ENCODE data around the gene TXNL4A.
"Not testable (repeated sequence)": the region's sequence is repeated elsewhere in the genome, so short reads cannot be mapped to it uniquely, and the experiment has no call there.

Gene TXNL4A

GRCh38 chr18:80000877-80001276, 12.5 kb upstream of the TXNL4A start:
- no peak for TF ChIP-seq Cebpa-rat (IDR thresholded peaks at IDR 0.05)
- Histone ChIP-seq H3K4me3 (no peak overlapping the region), H3K36me3 (peaks cover 11% of the 10 kb centered on the region; the same call in 1 of the 2 replicates), H3K9me3 (peaks cover 36% of the 10 kb centered on the region), H3K9ac (no peak overlapping the region), H3K4me2 (no peak overlapping the region), H3K4me1 (no peaks in the 10 kb centered on the region), H4K20me1 (no peaks in the 10 kb centered on the region), H3K27me3 (no peaks in the 10 kb centered on the region), H3K27ac (no peak overlapping the region)

- Histone ChIP-seq H3K36me3 (peaks cover 11% of the 10 kb centered on the region; the same call in 1 of the 2 replicates), H3K9me3 (peaks cover 36% of the 10 kb centered on the region)
- H4K20me1 ChIP-seq, H3K4me3 ChIP-seq, H3K4me1 ChIP-seq, H3K9ac ChIP-seq, H3K4me2 ChIP-seq, H3K27me3 ChIP-seq, H3K27ac ChIP-seq: not testable (repeated sequence)
Observed at GRCh38 chr18:79999701-80000100, 11.3 kb upstream of the TXNL4A start.

- Histone ChIP-seq H3K27ac (no peak overlapping the region), H3K36me3 (no peaks in the 10 kb centered on the region), H3K9ac (no peak overlapping the region), H3K4me2 (no peak overlapping the region), H4K20me1 (peaks cover 15% of the 10 kb centered on the region), H3K27me3 (no peaks in the 10 kb centered on the region), H3K9me3 (no peaks in the 10 kb centered on the region), H3K4me3 (no peak overlapping the region), H3K4me1 (peaks cover 15% of the 10 kb centered on the region)
- no peak for TF ChIP-seq Cebpa-rat (IDR thresholded peaks at IDR 0.05)
Observed at GRCh38 chr18:79991494-79991893, 3.1 kb upstream of the TXNL4A start.

GRCh38 chr18:79989195-79989497, 783 bp upstream of the TXNL4A start:
- Histone ChIP-seq H3K27ac (peak overlapping the region; percentile 94), H3K9ac (peak overlapping the region; percentile 86)
- no peak for TF ChIP-seq Cebpa-rat (IDR thresholded peaks at IDR 0.05)

GRCh38 chr18:79988071-79988450, 302 bp downstream of the TXNL4A start:
- Histone ChIP-seq H3K9me3 (no peaks in the 10 kb centered on the region), H3K9ac (peak overlapping the region; percentile 86), H3K4me3 (peak overlapping the region; percentile 93), H3K27ac (peak overlapping the region; percentile 94), H3K4me2 (peak overlapping the region; percentile 95), H4K20me1 (peaks cover 49% of the 10 kb centered on the region), H3K4me1 (peaks cover 39% of the 10 kb centered on the region), H3K27me3 (no peaks in the 10 kb centered on the region), H3K36me3 (peaks cover 30% of the 10 kb centered on the region)
- no peak for TF ChIP-seq Cebpa-rat (IDR thresholded peaks at IDR 0.05)

More at GRCh38 chr18:79989195-79989497, 783 bp upstream of the TXNL4A start:
- H3K36me3 ChIP-seq: peaks cover 23% of the 10 kb centered on the region
- H3K4me2 ChIP-seq: peak overlapping the region; percentile 85
- peaks cover 39% of the 10 kb centered on the region for H3K4me1 ChIP-seq
- H3K9me3 ChIP-seq: no peaks in the 10 kb centered on the region
- H3K27me3 ChIP-seq: no peaks in the 10 kb centered on the region
- H3K4me3 ChIP-seq: peak overlapping the region; percentile 93
- peaks cover 39% of the 10 kb centered on the region for H4K20me1 ChIP-seq

- peak overlapping the region; percentile 95 for H3K4me2 ChIP-seq
- no peaks in the 10 kb centered on the region for H3K27me3 ChIP-seq
- TF ChIP-seq Cebpa-rat (IDR thresholded peaks at IDR 0.05): no peak
- peaks cover 54% of the 10 kb centered on the region for H4K20me1 ChIP-seq
- peak overlapping the region; percentile 93 for H3K4me3 ChIP-seq
- H3K4me1 ChIP-seq: peaks cover 41% of the 10 kb centered on the region
- no peaks in the 10 kb centered on the region for H3K9me3 ChIP-seq
- peak overlapping the region; percentile 94 for H3K27ac ChIP-seq
- peak overlapping the region; percentile 86 for H3K9ac ChIP-seq
- H3K36me3 ChIP-seq: peaks cover 33% of the 10 kb centered on the region
Observed at GRCh38 chr18:79987566-79987965, 797 bp downstream of the TXNL4A start.

GRCh38 chr18:79986726-79987125, 1.6 kb downstream of the TXNL4A start:
- H3K4me2 ChIP-seq: peak overlapping the region; percentile 95
- H4K20me1 ChIP-seq: peaks cover 63% of the 10 kb centered on the region
- H3K36me3 ChIP-seq: peaks cover 41% of the 10 kb centered on the region
- 0 out of 2 replicates have a peak overlapping the region, but pooled peaks have one; percentile 94 for H3K27ac ChIP-seq
- TF ChIP-seq Cebpa-rat (IDR thresholded peaks at IDR 0.05): no peak
- peak overlapping the region; percentile 86 for H3K9ac ChIP-seq
- peaks cover 46% of the 10 kb centered on the region for H3K4me1 ChIP-seq
- no peaks in the 10 kb centered on the region for H3K27me3 ChIP-seq
- H3K4me3 ChIP-seq: peak overlapping the region; percentile 93
- H3K9me3 ChIP-seq: no peaks in the 10 kb centered on the region

GRCh38 chr18:79985172-79985571, 3.2 kb downstream of the TXNL4A start:
- no peaks in the 10 kb centered on the region for H3K27me3 ChIP-seq
- H3K27ac ChIP-seq: no peak overlapping the region
- no peak overlapping the region for H3K4me3 ChIP-seq
- no peak for TF ChIP-seq Cebpa-rat (IDR thresholded peaks at IDR 0.05)
- peaks cover 78% of the 10 kb centered on the region for H4K20me1 ChIP-seq
- H3K4me1 ChIP-seq: peaks cover 46% of the 10 kb centered on the region
- H3K36me3 ChIP-seq: peaks cover 48% of the 10 kb centered on the region
- no peaks in the 10 kb centered on the region for H3K9me3 ChIP-seq
- no peak overlapping the region for H3K9ac ChIP-seq
- no peak overlapping the region for H3K4me2 ChIP-seq

- no peak overlapping the region for H3K4me2 ChIP-seq
- H3K36me3 ChIP-seq: peaks cover 60% of the 10 kb centered on the region
- no peaks in the 10 kb centered on the region for H3K27me3 ChIP-seq
- H3K4me1 ChIP-seq: peaks cover 40% of the 10 kb centered on the region
- H3K9ac ChIP-seq: no peak overlapping the region
- H4K20me1 ChIP-seq: peaks cover 92% of the 10 kb centered on the region
- no peak for TF ChIP-seq Cebpa-rat (IDR thresholded peaks at IDR 0.05)
- no peak overlapping the region for H3K27ac ChIP-seq
- H3K4me3 ChIP-seq: no peak overlapping the region
- no peaks in the 10 kb centered on the region for H3K9me3 ChIP-seq
Observed at GRCh38 chr18:79983793-79984192, 4.6 kb downstream of the TXNL4A start.

- H3K36me3 ChIP-seq: peaks cover 63% of the 10 kb centered on the region
- TF ChIP-seq Cebpa-rat (IDR thresholded peaks at IDR 0.05): no peak
- H3K4me1 ChIP-seq: peaks cover 40% of the 10 kb centered on the region
- H3K4me3 ChIP-seq: no peak overlapping the region
- H3K9ac ChIP-seq: no peak overlapping the region
- H4K20me1 ChIP-seq: peaks cover 97% of the 10 kb centered on the region
- no peak overlapping the region for H3K4me2 ChIP-seq
- no peaks in the 10 kb centered on the region for H3K27me3 ChIP-seq
- H3K27ac ChIP-seq: no peak overlapping the region
- H3K9me3 ChIP-seq: no peaks in the 10 kb centered on the region
Observed at GRCh38 chr18:79983253-79983652, 5.1 kb downstream of the TXNL4A start.

GRCh38 chr18:79982736-79983135, 5.6 kb downstream of the TXNL4A start:
- Histone ChIP-seq H4K20me1 (peaks cover 100% of the 10 kb centered on the region), H3K9ac (no peak overlapping the region), H3K36me3 (peaks cover 67% of the 10 kb centered on the region), H3K4me1 (peaks cover 40% of the 10 kb centered on the region), H3K27ac (no peak overlapping the region), H3K27me3 (no peaks in the 10 kb centered on the region), H3K4me3 (no peak overlapping the region), H3K9me3 (no peaks in the 10 kb centered on the region), H3K4me2 (no peak overlapping the region)
- no peak for TF ChIP-seq Cebpa-rat (IDR thresholded peaks at IDR 0.05)
